Stimulated activated CD8-positive, alpha-beta memory T cell treated with anti-CD3 and anti-CD28 coated beads, Interleukin-4, amount 100 ng/mL, for 4 hours (primary cell): ENCODE measurements around the gene LPCAT1.
"Not testable (repeated sequence)": the region's sequence is repeated elsewhere in the genome, so short reads cannot be mapped to it uniquely, and the experiment has no call there.

Experiments used
- DNase-seq, 2 donors: peaks; one replicate each; pipeline ENCODE4 v3.0.0-alpha.2; 2020; ENCODE audit warnings: low read depth in 2 of 2, low spot score in 1 of 2

Gene LPCAT1

DNA sequence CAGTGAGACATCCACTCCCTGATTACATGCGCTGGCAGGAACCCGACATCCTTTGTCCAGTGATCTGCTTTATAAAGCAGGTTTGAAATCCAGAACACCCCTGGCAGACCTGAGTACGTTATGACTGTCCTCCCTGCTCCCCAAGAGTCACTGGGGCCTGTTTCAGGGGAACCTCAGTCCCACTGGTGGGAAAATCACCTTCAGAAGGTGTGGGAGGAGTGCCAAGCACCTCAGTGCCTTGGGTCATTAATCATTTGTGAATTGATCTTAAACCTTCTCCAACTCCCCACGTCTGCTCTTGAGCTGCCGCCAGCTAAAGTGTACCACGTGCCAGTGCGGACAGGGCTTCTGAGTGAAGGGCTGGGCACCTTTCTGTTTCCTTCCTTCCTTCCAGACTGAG, 94.7 kb downstream of the LPCAT1 start:
- DNase-seq = no peak

DNA sequence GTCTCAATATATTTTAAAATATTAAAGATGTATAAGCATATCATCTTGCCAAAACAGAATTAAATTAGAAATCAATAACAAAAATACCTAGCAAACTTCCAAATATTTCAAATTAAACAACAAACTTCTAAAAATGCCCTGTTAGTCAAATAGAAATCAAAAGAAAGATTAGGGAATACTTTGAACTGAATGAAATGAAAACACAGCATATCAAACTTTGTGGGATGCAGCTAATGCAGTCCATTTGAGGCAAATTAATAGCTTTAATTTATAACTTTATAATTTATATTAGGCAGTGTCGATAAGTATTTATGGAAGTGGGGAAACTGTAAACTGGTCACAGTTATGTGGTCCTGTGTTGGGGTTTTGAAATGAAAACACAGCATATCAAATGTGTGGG, 95.7 kb downstream of the LPCAT1 start:
- no peak for DNase-seq

DNA sequence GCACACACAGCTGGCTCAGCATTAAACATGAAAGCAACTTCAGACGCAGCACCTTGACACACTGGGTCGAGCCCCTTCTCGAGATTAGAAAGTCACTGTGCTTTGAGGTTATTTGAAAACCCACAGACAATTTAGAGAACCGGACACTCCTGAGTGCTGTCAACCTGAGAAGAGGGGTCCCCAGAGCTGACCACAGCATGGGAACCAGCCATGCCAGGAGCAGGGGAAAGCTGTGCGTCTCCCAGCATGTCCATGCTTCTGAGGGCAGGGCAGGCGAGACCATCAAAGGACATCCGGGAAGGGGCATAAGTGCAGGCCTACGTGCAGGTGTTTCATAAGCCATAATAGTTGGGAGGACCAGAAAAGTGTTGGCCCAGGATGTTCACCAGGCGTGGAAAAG, 99.0 kb downstream of the LPCAT1 start:
- DNase-seq = no peak

DNA sequence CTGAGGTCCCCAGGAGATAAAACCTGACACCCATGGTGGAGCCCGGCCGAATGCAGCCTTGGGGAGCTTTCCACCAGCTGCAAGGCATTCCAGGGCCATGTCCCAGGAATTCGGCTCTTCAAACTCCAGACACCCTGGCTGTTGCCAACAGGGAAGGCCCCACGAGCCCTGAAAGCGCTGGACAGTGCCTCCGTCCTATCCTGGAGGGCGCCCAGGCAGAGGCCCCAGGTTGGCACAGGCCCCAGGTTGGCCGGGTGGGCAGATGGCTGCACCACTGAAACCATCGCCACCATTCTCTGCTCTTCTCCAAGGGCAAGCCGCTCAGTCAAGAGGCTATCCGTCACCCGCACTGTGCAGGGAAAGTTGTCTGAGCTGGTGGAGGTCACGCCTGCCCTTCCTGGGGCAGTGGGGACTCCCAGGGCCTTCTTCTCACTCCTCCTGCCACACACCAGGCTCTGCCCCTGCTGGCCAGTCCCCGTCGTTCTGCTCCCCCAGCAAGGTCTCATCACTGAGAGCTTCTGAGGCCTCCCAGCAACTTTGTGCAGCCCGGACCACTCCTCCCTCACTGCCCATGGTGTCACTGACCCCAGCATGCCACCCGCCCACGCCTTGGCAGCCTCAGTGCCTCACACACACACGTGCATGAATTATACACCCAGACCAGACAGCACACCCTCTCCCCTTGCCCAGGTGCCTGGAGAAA, 99.7 kb downstream of the LPCAT1 start:
- no peak for DNase-seq

DNA sequence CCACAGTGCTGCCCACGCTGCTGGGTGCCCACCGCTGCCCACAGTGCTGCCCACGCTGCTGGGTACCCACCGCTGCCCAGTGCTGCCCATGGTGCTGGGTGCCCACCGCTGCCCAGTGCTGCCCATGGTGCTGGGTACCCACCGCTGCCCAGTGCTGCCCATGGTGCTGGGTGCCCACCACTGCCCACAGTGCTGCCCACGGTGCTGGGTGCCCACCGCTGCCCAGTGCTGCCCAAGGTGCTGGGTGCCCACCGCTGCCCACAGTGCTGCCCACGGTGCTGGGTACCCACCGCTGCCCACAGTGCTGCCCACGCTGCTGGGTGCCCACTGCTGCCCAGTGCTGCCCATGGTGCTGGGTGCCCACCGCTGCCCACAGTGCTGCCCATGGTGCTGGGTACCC, 101.2 kb downstream of the LPCAT1 start:
- not testable (repeated sequence) for DNase-seq

DNA sequence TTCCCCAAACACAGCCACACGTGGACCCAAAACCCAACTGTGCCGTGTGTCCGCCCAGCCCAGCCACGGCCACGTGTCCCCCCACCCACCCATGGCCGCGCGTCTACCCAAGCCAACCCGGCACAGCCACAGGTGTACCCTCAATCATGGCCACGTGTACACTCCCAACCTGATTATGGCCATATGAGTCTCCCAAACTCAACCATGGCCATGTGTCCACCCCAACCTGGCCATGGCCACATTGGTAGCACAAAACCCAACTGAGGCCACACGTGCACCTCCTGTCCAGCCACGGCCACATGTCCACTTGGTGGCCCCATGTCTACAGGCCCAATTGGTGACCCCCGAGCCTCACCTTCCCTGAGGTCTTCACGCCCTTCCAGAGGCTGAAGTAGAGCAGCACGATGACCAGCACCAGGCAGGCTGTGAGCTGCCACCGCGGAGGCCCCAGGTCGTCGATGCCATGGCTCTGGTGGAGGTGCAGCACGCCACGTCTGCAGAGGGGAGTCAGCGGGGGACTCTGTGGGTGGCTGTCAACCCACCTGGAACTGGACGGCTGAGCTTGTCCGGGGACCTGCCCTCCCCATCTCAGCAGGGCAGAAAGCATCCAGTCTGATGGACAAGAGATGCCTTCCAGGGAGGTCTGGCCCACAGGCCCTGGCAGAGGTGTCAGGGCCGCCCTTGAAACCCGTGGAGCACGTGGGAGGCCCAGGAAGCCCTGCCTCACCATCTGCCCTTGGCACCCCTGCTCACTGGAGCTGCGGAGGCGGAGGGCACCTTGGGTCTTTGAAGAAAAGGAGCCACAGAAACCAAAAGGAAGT, 102.0 kb downstream of the LPCAT1 start:
- DNase-seq = no peak

DNA sequence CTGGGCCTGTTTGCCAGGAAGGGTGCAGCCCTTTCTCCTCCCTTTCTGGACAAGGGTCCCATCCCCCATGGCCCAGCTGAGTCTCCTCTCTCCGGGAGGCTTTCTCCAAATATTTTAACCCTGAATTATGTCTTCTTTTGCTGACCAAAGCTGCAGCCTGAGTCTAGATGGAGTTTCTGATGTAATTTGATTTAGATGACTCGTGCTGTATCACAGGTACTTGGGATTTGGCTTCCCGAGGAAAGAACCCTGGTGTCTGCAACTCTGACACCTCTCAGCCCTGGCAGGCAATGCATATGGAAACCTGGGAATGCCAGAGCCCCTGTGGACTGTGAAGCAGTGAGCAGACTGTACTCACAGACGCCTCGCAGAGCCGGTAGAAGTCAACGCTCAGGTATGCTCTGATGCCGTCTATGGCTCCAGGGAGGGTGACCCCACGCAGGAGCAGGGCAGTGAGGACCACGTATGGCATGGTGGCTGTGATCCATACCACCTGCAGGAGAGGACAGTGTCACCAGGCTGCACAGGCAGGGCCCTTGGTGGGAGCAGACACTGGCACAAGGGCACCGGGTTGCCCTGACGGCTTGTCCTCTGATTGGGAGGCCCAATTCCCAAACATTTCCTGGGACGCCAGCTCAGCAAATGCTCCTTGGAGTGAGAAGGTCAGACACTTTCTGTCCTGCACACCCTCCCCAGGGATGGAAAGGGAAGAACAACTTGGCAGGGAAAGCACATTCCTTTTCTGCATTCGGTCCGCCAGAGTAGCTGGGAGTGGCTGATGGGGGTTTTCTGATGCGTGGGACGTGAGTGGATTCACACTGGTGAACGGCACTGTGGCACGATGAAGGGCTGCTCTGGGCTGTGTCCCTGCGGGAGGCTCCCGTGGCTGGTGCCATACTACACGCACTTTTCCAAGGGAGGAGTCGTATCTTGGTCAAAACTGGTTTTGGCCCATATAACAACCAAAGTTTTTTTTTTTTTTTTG, 103.3 kb downstream of the LPCAT1 start:
- no peak for DNase-seq

DNA sequence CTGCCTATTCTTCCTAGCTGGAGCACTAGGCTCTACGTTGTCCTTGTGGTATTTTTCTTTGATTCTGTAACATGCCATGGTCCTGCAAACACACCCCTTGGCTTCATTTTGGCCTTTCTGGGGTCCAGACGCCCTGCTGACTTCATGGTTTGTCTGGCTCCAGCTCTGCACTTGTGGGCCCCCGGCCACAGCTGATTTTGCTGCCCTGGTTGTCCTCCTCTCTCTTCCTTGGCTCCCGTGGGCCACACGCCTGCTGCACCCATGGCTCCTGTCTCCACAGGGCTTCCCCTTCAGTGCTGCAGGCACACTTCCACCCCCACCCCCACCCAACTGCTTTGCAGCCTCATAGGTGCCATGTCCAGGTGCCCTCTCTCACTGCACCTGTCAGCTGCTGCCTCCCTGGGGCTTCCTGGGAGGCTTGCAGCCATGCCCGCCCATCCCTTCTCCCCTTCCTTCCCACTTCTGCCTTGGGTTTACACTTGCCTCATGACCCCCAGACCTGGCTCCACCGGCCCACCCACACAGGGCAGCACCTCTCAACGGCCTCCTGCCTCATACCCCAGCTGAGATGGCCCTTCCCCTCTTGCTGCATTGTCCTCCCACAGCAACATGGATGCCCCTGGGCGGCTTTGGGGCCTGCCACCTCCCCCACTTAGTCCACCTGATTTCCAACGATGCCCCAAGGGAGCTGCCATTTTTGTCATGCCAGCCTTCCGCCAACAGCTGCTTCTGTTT, 104.1 kb downstream of the LPCAT1 start:
- no peak for DNase-seq

DNA sequence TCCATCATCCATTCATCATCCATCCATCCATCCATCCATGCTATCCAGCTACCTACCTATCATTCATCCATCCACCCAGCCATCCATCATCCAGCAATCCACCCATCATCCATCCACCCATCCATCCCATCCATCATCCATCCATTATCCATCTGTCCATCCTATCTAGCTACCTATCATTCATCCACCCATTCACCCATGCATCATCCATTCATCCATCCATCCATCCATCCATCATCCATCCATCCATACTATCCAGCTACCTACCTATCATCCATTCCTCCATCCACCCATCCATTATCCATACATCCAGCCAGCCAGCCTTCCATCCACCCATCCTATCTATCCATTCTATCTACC, 104.9 kb downstream of the LPCAT1 start:
- no peak for DNase-seq

DNA sequence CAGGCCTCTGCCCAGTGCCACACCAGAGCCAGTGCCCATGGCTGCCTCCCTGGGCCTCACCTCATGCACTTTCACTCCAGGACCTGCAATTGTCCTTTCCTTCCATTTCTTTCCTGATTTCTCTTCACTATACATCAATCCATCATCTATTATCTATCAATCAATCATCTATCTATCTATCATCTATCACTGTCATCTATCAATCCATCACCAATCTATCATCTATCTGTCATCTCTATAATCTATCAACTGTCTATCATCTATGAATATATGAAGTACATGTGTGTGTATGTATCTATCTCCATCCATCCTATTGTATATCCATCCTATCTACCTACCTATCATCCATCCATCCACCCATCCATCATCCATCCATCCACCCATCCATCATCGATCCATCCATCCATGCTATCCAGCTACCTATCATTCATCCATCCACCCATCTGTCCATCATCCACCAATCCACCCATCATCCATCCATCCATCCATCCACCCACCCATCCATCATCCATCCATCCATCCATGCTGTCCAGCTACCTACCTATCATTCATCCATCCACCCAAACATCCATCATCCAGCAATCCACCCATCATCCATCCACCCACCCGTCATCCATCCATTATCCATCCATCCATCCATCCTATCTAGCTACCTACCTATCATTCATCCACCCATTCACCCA, 105.4 kb downstream of the LPCAT1 start:
- no peak for DNase-seq

DNA sequence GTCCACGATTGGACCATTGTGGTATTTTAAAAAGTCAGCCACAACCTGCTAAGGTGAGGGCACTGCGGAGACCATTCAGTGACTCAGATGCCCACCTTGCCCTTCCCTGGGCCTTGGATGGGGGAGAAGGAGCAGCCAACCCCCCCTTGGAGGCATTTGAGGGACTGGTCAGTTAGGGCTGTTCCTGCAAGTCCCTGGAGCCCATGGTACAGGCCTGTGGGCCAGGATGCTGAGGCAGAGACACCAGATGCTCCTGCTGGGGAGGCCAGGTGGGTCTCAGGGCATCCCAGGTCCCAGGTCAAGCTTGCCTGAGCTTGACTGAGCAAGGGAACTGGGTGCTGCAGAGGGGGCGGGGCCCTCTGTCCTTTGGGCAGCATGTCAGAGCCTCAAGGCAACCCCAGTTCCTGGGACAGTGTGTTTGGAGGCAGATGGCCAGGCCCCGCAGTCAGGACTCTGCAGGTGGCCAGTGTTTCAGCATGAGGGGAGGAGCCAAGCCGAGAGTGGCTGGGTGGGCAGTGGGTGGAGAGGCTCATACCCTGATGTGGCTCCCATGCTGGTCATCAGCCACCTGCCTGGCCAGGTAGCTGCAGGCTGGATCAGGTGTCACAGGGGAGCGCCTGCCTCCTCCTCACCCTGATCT, 106.1 kb downstream of the LPCAT1 start:
- no peak for DNase-seq

DNA sequence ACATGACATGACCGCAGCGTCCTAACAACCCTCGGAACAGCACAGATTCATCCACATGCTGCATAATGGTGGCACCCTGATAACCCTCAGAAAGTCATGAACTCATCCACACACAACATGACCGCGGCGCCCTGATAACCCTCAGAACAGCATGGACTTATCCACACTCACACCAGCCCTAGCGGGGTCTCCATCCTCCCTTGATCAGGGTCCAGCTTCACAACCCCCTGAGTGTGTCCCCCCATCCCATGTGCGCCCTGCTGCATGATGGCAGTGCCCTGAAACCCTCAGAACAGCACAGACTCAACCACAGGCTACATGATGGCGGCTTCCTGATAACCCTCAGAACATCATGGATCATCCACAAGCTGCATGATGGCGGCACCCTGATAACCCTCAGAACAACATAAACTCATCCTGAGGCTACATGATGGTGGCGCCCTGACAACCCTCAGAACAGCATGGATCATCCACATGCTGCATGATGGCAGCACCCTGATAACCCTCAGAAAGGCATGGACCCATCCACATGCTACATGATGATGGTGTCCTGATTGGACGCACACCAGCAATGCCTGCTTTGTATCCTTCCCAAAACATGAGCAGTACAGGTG, 106.8 kb downstream of the LPCAT1 start:
- no peak for DNase-seq

DNA sequence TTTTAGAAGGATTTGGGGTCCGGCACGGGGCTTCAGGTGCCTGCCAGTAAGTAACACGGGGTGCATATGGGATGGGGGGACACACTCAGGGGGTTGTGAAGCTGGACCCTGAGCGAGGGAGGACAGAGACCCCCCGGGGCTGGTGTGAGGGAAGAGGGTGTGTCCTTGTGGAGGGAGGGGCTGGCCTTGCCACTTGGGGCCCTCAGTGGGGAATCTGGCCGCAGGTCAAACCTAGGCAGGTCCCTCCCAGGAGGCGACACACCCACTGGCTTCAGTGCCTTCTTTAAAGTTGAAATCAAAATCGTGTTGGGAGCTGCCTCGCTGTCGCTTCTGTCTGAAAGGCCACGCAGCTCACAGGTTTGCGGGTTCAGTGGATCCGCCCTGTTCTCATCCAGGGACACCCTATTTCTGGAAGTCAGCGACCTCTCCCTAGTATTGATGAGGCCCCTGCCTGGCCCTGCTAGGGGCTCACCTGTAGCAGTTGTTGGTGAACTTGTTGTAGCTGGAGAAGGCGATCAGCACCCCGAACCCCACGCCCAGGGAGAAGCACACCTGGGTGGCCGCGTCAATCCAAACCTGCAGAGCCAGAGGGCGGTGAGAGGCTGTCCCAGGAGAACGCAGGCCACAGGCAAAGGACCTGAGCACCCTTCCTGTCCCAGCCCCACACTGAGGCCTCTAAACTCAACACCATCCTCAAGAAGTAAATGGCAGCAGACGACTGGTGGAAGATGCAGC, 108.0 kb downstream of the LPCAT1 start:
- no peak for DNase-seq

DNA sequence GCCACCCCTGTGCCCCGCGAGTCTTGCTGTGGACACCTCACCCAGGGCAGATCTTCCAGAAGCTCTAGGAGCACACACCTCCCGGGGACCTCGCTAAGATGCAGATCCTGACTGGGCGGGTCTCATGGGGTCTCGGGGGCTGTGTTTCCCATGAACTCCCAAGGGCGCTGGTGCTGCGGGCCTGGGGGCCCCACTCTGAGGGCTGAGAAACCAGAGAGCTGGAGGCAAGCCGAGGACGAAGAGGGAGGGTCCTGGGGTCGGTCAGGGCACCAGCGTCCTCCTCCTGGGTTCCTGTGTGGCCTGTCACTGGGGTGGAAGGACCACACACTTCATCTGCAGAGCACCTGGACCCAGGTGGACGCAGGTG, 108.7 kb downstream of the LPCAT1 start:
- DNase-seq = no peak

DNA sequence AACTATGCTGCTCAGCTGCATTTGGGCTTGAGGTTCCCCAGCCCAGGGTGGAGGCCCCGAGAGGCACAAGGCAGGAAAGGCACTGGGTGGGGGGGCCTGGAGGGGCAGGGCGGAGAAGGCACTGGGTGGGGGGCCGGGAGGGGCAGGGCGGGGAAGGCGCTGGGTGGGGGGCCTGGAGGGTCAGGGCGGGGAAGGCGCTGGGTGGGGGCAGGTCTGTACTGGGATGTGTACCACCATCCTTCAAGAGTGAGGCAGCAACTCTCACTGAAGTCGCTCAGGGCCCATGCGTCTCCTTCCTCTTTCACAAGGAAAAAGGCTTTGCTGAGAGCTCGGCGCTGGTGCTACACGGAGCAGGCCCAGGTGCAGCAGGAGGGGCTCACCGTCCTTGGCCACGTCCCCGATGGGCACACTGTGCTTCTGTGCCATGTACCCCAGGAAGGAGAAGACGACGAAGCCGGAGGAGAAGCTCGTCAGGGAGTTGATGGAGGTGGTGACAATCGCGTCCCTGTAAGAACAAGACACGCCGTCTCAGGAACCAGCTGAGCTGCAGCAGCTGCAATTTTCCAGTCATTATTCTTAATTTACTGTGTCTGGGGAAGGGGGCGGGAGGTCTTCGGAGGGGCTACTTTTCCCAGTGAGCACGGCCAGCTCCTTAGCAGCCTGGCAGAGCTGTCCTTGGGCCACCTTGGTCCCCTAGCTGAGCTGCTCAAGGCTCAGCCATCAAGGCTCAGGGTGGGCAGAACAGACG, 109.3 kb downstream of the LPCAT1 start:
- no peak for DNase-seq

DNA sequence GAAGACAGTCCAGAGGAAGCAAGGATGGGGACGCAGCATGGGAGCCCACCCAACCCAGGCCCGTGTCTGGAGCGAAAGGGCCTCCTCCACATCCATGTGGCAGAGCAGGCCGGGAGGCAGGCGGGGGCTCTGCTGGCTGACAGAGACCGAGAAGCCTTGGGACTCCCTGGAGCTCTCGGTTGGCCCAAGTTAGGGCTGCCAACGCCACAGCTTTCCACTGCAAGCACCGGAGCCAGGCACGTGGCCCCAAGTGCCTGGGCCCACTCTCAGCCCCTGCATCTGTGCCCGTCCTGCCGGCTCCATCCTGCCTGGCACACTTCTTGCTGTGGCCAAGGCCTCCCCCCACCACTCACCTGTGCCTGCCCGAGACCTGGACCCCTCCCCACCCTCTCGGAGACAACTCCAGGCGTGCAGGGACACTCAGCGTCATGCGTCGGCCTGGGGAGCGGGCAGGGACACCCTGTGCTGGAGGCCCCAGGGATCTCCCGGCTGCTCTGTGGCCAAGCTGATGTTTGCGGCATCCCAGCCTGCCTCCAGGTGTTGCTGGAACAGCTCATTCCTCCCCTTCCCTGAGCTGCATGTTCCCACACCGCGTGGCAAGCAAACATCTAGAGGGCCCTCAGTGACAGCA, 110.0 kb downstream of the LPCAT1 start:
- no peak for DNase-seq

DNA sequence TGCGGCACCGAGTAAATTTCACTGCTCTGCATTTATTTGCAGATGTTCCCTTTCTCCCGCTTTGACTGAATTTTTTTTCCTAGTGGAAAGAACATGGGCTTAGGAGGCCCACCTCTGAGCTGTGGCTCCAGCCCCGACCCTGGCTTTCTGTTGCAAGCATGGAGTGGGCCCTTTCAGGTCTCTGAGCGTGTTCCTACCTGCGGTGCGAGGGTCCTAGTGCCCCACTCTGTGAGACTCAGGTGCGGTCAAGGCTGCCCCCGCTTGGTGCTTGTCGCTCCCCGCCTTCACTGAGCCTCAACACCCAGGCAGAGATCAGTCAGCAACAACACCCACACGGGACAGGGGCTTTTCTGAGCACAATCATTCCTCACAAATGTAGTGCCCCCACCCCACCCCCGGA, 110.5 kb downstream of the LPCAT1 start:
- no peak for DNase-seq

DNA sequence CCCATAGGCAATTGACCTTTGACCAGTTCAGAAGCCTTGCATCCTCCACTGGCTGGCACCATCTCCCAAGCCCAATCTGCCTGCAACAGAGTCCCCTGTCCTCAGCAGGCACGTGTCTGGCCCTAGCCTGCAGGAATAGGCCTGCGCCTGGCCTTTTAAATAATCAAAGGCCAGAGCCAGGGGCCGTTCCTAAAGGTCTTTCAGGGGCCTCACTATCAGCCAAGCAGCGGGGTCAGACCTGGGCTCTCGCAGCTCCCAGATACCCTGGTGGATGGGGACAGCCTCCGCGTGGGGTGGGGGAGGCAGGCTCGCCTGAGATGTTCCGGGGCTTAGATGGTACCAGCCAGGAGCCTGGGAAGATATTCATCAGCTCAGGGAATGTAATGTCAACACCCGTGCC, 111.1 kb downstream of the LPCAT1 start:
- DNase-seq = no peak
